ENCODE data around the gene NUMA1. TPM values are rescaled to one million over a fixed set of nuclear protein-coding genes. Genes with fewer than 3 reads are reported as not detected.

NUMA1 gene
- total and polyA plus RNA-seq, 2 experiments from 2014 or later: 33.2 to 104 TPM

GRCh38 chr11:72098741-72099140, 18.4 kb upstream of the NUMA1 start:
- Histone ChIP-seq H3K4me2 (no peak overlapping the region), H3K4me3 (no peak overlapping the region), H2AFZ (no peak overlapping the region), H3K36me3 (ENCODE audit: insufficient read depth) (peaks cover 5% of the 10 kb centered on the region; the same call in 1 of the 2 replicates), H4K20me1 (replicated peaks; ENCODE audit: insufficient read depth) (peaks cover 3% of the 10 kb centered on the region), H3K79me2 (replicated peaks; ENCODE audit: insufficient read depth) (peaks cover 29% of the 10 kb centered on the region), H3K27me3 (ENCODE audit: insufficient read depth) (no peaks in the 10 kb centered on the region), H3K4me1 (ENCODE audit: insufficient read depth) (peaks cover 6% of the 10 kb centered on the region; the same call in 1 of the 2 replicates), H3K9me2 (ENCODE audit: insufficient read depth) (no peaks in the 10 kb centered on the region), H3K27ac (ENCODE audit: low read depth) (no peak overlapping the region), H3F3A (replicated peaks; ENCODE audit: low read depth) (peaks cover 3% of the 10 kb centered on the region; the same call in 1 of the 2 replicates)
- Mint-ChIP-seq H3K27me3 (ENCODE audit: insufficient read depth, low read depth, poor library complexity) (peaks cover 15% of the 10 kb centered on the region), H3K9me3 (no peaks in the 10 kb centered on the region; the same call in 1 of the 3 replicates), H3K36me3 (ENCODE audit: low read depth) (peaks cover 56% of the 10 kb centered on the region), H3K4me1 (peaks cover 18% of the 10 kb centered on the region), H3K4me3 (no peak overlapping the region), H3K27ac (no peak overlapping the region)
- DNase-seq (ENCODE audit: low spot score) (no peak), ATAC-seq (no peak)
- TF ChIP-seq ZNF114 (CRISPR knock-in tag; IDR thresholded peaks at IDR 0.05): no peak
- TF ChIP-seq ZNF331 (CRISPR knock-in tag; IDR thresholded peaks at IDR 0.05; ENCODE audit: low read depth): no peak
- no peak for TF ChIP-seq REST (IDR thresholded peaks at IDR 0.05; ENCODE audit: unreplicated experiment)
- no peak for TF ChIP-seq STAT1 (IDR thresholded peaks at IDR 0.05; ENCODE audit: unreplicated experiment)
- no peak for TF ChIP-seq CREB1 (CRISPR knock-in tag; IDR thresholded peaks at IDR 0.05; ENCODE audit: low read depth)
- no peak for TF ChIP-seq ZNF462 (CRISPR knock-in tag; IDR thresholded peaks at IDR 0.05)
- no peak for TF ChIP-seq POLR2AphosphoS5 (IDR thresholded peaks at IDR 0.05; ENCODE audit: low read depth)
- TF ChIP-seq EZH2 (IDR thresholded peaks at IDR 0.05; ENCODE audit: low read depth, unreplicated experiment): no peak
- no peak for TF ChIP-seq JUNB (IDR thresholded peaks at IDR 0.05; ENCODE audit: unreplicated experiment)
- no peak for TF ChIP-seq CTCF (conservative IDR thresholded peaks at IDR 0.05; ENCODE audit: low read depth in 2 of 2)
- TF ChIP-seq NANOG (IDR thresholded peaks at IDR 0.05; ENCODE audit: borderline replicate concordance): no peak
- TF ChIP-seq ETS1 (IDR thresholded peaks at IDR 0.05): no peak
- TF ChIP-seq EZH2phosphoT487 (IDR thresholded peaks at IDR 0.05; ENCODE audit: unreplicated experiment): no peak
